GM19193 (cell line): ENCODE data around the gene HCRTR1.

Experiments used
- POLR2A ChIP-seq: IDR thresholded peaks from 4 replicates; pipeline ENCODE4 v1.6.1; 2011; ENCODE audit not compliant: insufficient read depth, insufficient read length; ENCODE audit errors: extremely low read depth

HCRTR1 gene

DNA sequence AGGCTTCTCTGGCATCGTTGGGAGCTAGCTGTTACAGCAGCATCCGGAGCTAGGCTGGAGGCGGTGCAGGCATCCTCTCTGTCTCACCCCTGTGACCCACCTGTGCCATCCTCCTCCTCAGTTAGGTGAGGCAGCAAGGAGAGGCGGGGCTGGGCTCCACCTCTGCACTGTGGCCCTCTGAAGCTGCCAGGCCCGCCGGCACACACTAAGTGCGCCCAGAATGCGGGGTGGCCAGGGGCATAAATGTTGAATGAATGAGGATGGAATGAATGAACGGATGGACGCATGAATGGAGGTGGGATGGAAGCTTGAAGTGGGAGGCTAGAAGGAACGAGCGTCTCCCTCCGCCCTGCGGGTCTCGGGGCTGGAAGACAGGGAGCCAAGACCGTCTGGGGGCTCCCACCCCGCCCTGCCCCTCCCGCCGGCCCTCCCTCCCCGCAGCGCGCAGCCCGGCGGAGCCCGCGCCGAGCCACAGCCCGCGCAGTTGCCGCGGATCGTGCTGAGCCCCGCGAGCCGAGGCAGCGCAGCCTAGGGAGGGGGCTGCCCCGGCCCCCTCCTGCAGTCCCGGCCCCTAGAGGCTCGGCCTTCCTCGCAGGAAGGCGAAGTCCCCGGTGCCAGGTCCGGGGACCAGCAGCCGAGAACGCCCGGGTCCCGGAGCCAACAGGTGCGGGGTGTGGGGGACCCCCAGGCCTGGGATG is at the start of gene HCRTR1:
TSS of gene HCRTR1 (plus strand) at position 472 of the 698 bp plus-strand sequence. CDS start 1,504 bp downstream, outside the sequence.
- TF ChIP-seq POLR2A = no peak

DNA sequence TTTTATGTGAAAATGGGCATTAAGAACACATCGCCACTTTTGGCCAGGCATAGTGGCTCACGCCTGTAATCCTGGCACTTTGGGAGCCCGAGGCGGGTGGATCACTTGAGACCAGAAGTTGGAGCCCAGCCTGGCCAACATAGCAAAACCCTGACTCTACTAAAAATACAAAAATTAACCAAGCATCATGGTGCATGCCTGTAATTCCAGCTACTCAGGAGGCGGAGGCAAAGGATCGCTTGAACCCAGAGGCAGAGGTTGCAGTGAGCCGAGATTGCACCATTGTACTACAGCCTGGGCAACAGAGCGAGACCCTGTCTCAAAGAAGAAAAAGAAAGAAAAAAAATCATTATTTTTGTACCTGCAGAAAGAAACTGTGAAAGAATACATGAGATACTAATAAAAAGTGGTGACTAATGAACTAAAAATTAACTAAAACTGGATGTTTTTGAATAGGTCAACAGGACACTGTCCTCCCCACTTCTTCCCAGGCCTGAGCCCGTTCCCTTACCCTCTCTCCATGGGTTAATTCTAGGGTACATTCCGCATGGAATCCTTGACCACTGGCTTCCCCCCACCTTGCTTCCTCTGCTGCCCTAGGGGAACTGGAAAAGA is 49.4 kb upstream of the HCRTR1 start:
- no peak for TF ChIP-seq POLR2A

- TF ChIP-seq POLR2A = no peak
Measured at GRCh38 chr1:31568895-31569595, 48.4 kb upstream of the HCRTR1 start.

GRCh38 chr1:31569596-31570173 is 47.8 kb upstream of the HCRTR1 start:
- TF ChIP-seq POLR2A = no peak

GRCh38 chr1:31570228-31570627 is 47.3 kb upstream of the HCRTR1 start:
- no peak for TF ChIP-seq POLR2A

DNA sequence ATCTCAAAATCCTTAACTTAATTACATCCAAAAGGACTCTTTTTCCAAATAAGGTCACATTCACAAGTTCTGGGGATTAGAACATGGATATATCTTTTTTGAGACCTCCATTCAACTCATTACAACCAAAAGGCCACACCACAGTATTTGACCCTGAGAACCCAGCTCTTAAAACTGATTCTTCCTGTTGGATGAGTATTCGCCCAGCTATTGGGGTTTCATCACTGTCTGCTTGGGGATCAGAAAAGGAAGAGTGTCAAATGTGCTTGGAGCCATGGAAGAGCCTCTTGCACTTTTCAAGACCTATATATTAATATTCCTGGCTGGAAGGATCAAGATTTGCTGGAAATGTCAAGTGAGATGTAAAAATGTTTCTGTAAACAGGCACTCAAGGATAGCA is 46.6 kb upstream of the HCRTR1 start:
- no peak for TF ChIP-seq POLR2A

GRCh38 chr1:31571340-31572295 is 45.9 kb upstream of the HCRTR1 start:
- TF ChIP-seq POLR2A = no peak

DNA sequence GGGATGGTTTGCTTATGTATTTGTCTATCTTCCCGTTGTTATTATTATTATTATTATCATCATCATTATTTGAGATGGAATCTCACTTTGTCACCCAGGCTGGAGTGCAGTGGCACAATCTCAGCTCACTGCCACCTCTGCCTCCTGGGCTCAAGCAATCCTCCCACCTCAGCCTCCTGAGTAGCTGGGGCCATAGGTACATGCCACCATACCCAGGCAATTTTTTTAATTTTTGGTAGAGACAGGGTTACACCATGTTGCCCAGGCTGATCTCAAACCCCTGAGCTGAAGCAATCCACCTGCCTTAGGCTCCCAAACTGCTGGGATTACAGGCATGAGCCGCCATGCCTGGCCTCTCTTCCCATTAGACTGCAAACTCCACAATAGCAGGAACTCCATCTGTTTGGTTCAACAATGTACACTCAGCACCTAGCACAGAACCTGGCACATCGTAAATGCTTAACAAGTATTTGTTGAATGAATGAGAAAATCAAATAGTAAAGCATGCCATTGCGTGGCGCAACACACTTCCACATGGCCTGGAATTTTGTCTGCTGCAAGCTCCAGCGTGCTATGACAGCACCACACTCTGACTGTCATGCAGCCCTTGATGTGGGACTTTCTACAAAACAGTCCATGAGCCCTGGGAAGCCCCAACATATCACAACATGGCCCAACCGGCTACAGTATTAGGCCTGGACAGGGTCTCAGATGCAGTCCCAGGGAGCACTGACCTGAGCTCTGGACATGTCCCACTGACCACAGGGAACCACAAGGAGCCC is 45.0 kb upstream of the HCRTR1 start:
- no peak for TF ChIP-seq POLR2A

- no peak for TF ChIP-seq POLR2A
Measured at GRCh38 chr1:31573261-31573660, 44.2 kb upstream of the HCRTR1 start.

- no peak for TF ChIP-seq POLR2A
Measured at GRCh38 chr1:31574749-31575368, 42.6 kb upstream of the HCRTR1 start.

DNA sequence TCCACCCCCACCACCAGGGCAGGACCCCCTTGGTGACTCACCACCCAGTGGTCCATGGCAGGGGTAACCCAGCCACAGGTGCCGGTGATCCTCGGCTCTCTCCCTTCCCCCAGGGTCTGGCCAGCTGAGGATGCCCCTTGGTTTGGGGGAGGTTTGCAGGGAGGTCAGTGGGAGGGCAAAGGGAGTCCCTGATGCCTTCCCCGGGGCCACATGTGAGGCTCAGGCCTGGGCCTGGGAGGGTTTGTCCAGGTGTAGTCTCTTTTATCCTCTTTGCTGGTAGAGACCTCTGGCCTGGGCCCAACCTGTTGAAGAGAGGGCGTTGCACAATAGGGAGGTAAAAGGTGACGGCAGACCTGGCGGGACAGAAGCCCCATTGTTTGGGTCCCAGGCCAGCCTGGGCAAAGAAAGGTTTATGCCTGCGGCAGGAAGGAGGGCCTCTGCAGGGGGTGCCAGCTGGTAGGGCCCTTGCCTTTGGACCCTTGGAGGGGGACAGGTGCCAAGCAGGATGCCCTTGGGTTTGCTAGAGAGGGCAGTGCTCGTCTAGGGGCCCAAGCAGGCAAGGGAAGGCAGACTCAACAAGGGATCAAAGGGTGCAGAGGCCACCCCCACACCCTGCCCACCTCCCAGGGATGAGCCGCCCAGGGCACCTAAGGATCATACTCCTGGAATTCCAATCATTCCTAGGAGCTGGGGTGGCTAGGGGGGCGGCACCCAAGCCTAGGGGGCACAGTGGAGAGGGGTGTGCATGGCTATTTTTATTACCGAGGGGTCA is 41.9 kb upstream of the HCRTR1 start:
- no peak for TF ChIP-seq POLR2A

DNA sequence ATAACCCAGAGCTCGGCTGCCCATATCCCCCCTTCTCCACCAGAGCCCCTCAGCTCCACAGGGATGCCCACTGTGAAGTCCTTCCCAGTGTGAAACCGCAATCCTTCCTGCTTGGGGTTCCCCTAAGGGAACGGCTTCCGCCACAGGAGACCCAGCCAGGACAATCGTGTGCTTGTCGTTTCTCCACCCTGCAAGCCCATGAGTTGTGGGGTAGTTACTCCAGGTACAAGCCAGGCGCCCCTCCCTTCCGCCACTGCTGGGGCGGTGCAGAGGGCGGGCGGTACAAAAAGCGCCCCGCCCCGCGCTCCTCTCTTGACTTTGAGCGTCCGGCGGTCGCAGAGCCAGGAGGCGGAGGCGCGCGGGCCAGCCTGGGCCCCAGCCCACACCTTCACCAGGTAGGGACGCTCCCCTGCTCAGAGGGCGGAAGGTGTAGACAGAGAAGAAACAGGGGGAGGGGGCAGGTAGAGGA is 41.3 kb upstream of the HCRTR1 start, which contains the start of gene TINAGL1:
TSS of gene TINAGL1 (plus strand) at position 315 of the 469 bp plus-strand sequence. CDS start 634 bp downstream, outside the sequence.
- no peak for TF ChIP-seq POLR2A
